HFF-Myc (cell line): ENCODE results near the gene OR52A1.

Source experiments
- DNase-seq: peaks from one replicate; pipeline ENCODE4 v3.0.0-alpha.2; 2011; ENCODE audit warnings: low read depth; ENCODE audit errors: extremely low read depth
- H3K4me3 ChIP-seq: replicated peaks from 2 replicates; pipeline ENCODE4 v1.5.1; 2011; ENCODE audit warnings: low read depth, mild to moderate bottlenecking, control low read depth, low read length
- TF ChIP-seq, protein P1 (sequence below): IDR thresholded peaks from 2 replicates; pipeline ENCODE4 v1.5.1; 2012; ENCODE audit warnings: mild to moderate bottlenecking, low read depth, low read length, control low read depth; ENCODE audit errors: missing control alignments

The OR52A1 gene

DNA sequence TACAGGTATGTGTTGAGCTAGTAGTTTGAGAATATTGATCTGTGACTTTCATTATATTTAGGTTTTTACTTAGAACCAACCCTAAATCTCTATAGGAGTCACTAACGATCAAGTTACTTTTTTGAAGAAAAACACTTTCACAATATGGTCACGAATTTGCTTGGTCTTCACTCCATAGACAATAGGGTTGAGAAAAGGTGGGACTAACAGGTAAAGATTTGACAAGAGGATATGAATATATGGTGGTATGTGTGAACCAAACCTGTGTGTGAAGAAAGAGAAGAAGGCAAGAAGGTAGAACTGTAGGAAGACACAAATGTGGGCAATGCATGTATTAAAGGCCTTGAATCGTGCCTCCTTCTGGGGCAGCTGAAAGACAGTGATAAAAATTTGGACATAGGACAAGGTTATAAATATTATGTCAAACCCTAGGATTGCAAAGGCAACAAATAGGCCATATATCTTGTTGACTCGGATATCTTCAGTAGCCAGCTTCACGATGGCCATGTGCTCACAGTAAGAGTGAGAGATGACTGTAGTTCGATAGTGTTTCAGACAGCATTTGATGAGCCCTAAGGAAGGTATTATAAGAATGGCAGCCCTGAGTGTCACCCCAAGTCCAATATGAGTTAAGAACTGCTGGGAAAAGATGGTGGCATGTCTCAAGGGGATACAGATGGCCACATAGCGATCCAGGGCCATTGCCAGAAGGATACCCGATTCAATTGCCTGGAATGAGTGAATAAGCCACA is 22.8 kb downstream of the OR52A1 start:
- no peak for DNase-seq
- TF ChIP-seq, protein P1, sequence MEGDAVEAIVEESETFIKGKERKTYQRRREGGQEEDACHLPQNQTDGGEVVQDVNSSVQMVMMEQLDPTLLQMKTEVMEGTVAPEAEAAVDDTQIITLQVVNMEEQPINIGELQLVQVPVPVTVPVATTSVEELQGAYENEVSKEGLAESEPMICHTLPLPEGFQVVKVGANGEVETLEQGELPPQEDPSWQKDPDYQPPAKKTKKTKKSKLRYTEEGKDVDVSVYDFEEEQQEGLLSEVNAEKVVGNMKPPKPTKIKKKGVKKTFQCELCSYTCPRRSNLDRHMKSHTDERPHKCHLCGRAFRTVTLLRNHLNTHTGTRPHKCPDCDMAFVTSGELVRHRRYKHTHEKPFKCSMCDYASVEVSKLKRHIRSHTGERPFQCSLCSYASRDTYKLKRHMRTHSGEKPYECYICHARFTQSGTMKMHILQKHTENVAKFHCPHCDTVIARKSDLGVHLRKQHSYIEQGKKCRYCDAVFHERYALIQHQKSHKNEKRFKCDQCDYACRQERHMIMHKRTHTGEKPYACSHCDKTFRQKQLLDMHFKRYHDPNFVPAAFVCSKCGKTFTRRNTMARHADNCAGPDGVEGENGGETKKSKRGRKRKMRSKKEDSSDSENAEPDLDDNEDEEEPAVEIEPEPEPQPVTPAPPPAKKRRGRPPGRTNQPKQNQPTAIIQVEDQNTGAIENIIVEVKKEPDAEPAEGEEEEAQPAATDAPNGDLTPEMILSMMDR, result no peak
- H3K4me3 ChIP-seq, result no peak overlapping the region

DNA sequence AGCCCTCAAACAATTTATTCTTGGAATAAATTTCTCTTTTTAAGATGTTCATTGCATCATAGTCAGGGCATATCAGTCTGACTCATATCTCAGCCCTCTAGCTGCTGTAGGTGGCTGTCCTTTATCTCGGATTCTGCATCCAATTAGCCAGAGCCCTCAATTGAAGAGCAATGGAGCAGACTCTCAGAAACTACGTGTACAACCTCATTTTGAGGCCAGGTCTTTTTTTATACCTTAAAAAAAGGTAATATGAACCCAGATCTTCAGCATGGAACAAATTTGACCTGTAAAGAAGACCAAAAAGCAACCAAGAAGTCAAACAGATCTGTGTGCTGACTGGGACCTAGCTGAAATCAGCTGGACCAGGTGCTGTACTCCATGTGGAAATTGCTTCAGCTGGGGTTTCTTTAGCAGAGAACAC is 25.1 kb downstream of the OR52A1 start:
- TF ChIP-seq, protein P1, result no peak
- no peak for DNase-seq

DNA sequence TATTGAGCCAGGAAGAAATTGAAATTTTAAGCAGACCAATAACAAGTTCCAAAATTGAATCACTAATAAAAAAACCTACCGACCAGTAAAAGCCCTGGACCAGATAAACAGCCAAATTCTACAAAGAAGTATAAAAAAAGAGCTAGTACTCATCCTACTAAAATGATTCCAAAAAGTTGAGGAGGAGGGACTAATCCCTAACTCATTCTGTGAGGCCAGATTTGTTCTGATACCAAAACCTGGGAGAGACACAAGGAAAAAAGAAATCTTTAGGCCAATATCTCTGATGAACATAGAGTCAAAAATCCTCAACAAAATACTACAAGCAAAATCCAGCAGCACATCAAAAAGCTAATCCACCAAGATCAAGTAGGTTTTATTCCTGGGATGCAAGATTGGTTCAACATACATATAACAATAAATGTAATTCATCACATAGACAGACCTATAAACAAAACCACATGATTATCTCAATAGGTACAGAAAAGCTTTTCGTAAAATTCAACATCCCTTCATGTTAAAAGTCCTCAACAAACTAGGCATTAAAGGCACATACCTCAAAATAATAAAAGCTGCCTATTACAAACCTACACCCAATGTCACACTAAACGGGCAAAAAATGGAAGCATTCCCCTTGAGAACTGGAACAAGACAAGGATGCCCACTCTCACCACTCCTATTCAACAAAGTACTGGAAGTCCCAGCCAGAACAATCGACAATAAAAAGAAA is 29.5 kb downstream of the OR52A1 start:
- DNase-seq, result no peak
- no peak overlapping the region for H3K4me3 ChIP-seq
- TF ChIP-seq, protein P1, result no peak

More for the DNA sequence above, 25.1 kb downstream of the OR52A1 start:
- H3K4me3 ChIP-seq, result no peak overlapping the region

DNA sequence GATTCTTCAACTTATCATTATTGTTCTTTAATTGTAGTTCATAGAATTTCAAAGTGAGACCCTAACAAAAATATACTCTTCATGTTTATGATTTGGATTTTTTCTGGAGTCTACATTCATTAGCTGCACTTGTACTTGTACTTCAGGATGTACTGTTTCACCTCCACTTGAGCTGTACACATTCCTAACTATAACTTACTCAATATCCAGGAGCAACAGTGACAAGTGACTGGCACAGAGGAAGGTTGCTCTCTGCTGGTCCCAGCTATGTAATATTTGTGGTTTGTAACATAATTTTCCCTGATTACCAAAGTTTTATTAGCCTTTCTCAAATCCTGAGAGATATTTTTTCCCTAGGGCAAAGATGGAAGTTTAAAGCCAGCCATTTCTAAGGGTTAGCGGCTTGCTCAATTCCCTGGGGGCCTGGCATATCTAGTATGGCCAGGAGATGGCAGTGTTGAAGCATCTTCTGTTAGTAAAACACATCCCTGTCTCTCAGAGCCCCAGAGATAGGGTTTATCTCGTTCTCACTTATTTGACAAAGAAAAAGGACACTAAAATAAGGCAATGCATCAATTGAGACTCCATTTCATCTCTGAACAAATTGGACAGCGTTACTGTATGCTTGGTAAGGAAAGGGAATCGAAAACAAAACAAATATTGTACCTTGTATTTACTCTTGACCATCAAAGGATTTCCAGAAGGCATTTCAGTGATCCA is 30.6 kb downstream of the OR52A1 start:
- DNase-seq, result peak; percentile 20

DNA sequence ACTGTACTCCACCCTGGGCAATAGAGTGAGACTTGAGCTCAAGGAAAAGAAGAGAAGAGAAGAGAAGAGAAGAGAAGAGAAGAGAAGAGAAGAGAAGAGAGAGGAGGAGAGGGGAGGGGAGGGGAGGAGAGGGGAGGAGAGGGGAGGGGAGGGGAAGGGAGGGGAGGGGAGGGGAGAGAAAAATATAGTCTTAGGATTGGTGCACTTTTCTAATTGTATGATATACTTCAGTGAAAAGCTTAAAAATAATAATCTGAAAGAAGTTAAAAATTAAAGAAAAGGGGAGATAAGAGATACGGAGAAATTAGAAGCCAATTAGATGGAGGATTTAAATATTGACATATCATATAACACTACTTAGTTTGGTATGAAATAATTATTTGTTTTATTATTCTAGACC is 35.7 kb downstream of the OR52A1 start:
- DNase-seq, result no peak
- no peak overlapping the region for H3K4me3 ChIP-seq
- TF ChIP-seq, protein P1, result no peak

More for the DNA sequence above, 30.6 kb downstream of the OR52A1 start:
- H3K4me3 ChIP-seq, result no peak overlapping the region
- TF ChIP-seq, protein P1, result peak; percentile 81

DNA sequence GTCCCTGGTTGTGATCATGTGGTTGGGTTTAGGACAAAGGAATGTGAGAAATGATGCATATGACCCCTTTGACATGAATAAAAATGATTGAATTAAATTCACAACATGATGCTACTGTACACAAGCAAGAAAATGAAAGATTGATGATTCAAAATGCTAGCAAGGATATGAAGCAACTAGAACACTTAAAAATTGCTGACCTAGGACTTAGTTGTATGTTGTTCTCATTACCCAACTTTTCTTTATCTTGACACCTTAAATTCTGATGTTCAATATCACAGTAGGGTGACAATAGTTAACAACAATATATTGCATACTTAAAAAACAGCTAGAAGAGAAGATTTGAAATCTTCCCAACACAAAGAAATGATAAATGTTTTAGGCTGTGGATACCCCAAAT is 37.0 kb downstream of the OR52A1 start:
- H3K4me3 ChIP-seq, result no peak overlapping the region
- DNase-seq, result no peak
- TF ChIP-seq, protein P1, result no peak
